Spleen (tissue), 11 donors: Measurements from ENCODE around the gene TTC5. TPM values are rescaled to one million over a fixed set of nuclear protein-coding genes. Genes with fewer than 3 reads are reported as not detected.
A peak's percentile ranks its signal among the peaks of the same experiment; 100 is the strongest.
"Not testable (repeated sequence)": the region's sequence is repeated elsewhere in the genome, so short reads cannot be mapped to it uniquely, and the experiment has no call there.

Experiments used
- DNase-seq: peaks from one replicate; pipeline ENCODE4 v3.0.0-alpha.2; 2020
- H3K27ac ChIP-seq, 8 donors: fragments of 200-600 bp; sonication (generic) in 7 of 8; 1 replicate in 4 of 8; 2 replicates in 4 of 8; pipeline versions ENCODE4 v1.5.0 to v1.8.0; 2016 to 2021; ENCODE audit warnings: inconsistent platforms in 4 of 8, mild to moderate bottlenecking in 4 of 8, moderate library complexity in 1 of 8
- H3K27me3 ChIP-seq, 7 donors: fragments of 200-600 bp; sonication (generic) in 6 of 7; replicated peaks in 1 of 7; 1 replicate in 4 of 7; 2 replicates in 3 of 7; pipeline versions ENCODE4 v1.5.0 to v1.8.0; 2016 to 2021; ENCODE audit warnings: inconsistent platforms in 3 of 7, mild to moderate bottlenecking in 1 of 7
- H3K36me3 ChIP-seq, 6 donors: fragments of 200-600 bp; sonication (generic) in 5 of 6; 1 replicate in 4 of 6; 2 replicates in 2 of 6; pipeline versions ENCODE4 v1.5.0 to v1.8.0; 2016 to 2021; ENCODE audit warnings: inconsistent platforms in 2 of 6
- H3K4me1 ChIP-seq, 6 donors: fragments of 200-600 bp; sonication (generic) in 5 of 6; 1 replicate in 3 of 6; 2 replicates in 3 of 6; pipeline versions ENCODE4 v1.5.0 to v1.8.0; 2016 to 2021; ENCODE audit warnings: inconsistent platforms in 3 of 6
- H3K4me3 ChIP-seq, 8 donors: fragments of 200-600 bp; sonication (generic) in 7 of 8; 1 replicate in 4 of 8; 2 replicates in 4 of 8; pipeline versions ENCODE4 v1.5.0 to v1.8.0; 2016 to 2021; ENCODE audit warnings: inconsistent platforms in 4 of 8, mild to moderate bottlenecking in 4 of 8, moderate library complexity in 2 of 8
- H3K9me3 ChIP-seq, 8 donors: fragments of 200-600 bp; sonication (generic) in 7 of 8; 1 replicate in 4 of 8; 2 replicates in 4 of 8; pipeline versions ENCODE4 v1.5.0 to v1.8.0; 2016 to 2021; ENCODE audit warnings: inconsistent platforms in 4 of 8
- CTCF ChIP-seq, 11 experiments: fragments of 200-600 bp in 7 of 11; fragments of 450-650 bp in 4 of 11; sonication (generic) in 4 of 11; IDR thresholded peaks in 8 of 11; conservative IDR thresholded peaks in 3 of 11; 1 replicate in 7 of 11; 2 replicates in 4 of 11; pipeline versions ENCODE4 v1.4.0 to v1.8.0; 2016 to 2021; ENCODE audit warnings: antibody characterized with exemption in 11 of 11, inconsistent platforms in 4 of 11, mild to moderate bottlenecking in 1 of 11
- POLR2A ChIP-seq, 3 donors: fragments of 450-650 bp; IDR thresholded peaks; one replicate each; pipeline ENCODE4 v1.5.1; 2017; ENCODE audit warnings: antibody characterized with exemption in 3 of 3, mild to moderate bottlenecking in 1 of 3
- POLR2AphosphoS5 ChIP-seq, 3 donors: sonication (generic); formaldehyde crosslinking; IDR thresholded peaks; one replicate each; pipeline ENCODE4 v1.5.1; 2017; ENCODE audit warnings: antibody characterized with exemption in 3 of 3
- WGBS, 5 donors: extraction: QIAGEN DNeasy Blood & Tissue Kit in 3 of 5; methylation state at CpG; one replicate each; pipeline versions ENCODE4 v1.1.5 to v1.1.7; 2013 to 2018; 5-methylcytosine and 5-hydroxymethylcytosine counted together
- intact Hi-C: fragments of 100-400 bp; cut with DNase I; formaldehyde crosslinking; loops from one replicate; pipeline ENCODE4 v1.15.0; 2023; ENCODE audit warnings: low total_unique reads
- polyA plus RNA-seq, 3 donors: library from polyadenylated mRNA; stranded (reverse); fragments of 200-250 nt; gene quantifications; one replicate each; pipeline ENCODE4 v1.2.1, GENCODE V29; 2013
- total RNA-seq, 7 donors: library from RNA; depleted of rRNA in 3 of 7; stranded (reverse); fragments of >200 nt in 3 of 7; fragmentation: NEBNext Ultra II Directional in 4 of 7; extraction: Animal tissue kit (Norgen Biotek cat#: 25700) in 4 of 7; gene quantifications; one replicate each; pipeline versions ENCODE4 v1.1.0 to v1.2.1, GENCODE V29; 2016 to 2021
- donor health status: healthy with polysubstance abuse.
- donor health status: DM: no; HTN: no; CAD: no; lungs with moderate emphysema.
- donor health status: DM: no; HTN: no; CAD: no.
- donor health status: Bipolar disorder and iron deficiency.
- donor health status: healthy.
- donor health status: DM: no; HTN: no; CAD: no.
- donor health status: DM: yes; HTN: yes; CAD: no.

TTC5 gene
- total and polyA plus RNA-seq, 10 donors: 5.9 to 21.9 (median 18.4) TPM

- intact Hi-C loops: loop anchor here (10.0 kb wide), 1 partner anchor 62 kb away; no protein-coding TSS in a partner anchor
- WGBS, 5 donors: 0 to 1% (median 1%) methylated on average over 36 to 50 of the region's 50 CpGs
- H3K27ac ChIP-seq: peak within 1 kb of the TSS; percentile 64 to 96 (median 90)
- H3K27me3 ChIP-seq: no peaks in the 10 kb centered on the region
- TF ChIP-seq CTCF (IDR thresholded peaks at IDR 0.05 in 8 of 11, conservative IDR thresholded peaks at IDR 0.05 in 3 of 11) (peak in 2 of 11 experiments; percentile 14 to 24), POLR2A (IDR thresholded peaks at IDR 0.05) (peak in 2 of 3 donors; percentile 68 to 88), POLR2AphosphoS5 (IDR thresholded peaks at IDR 0.05) (peak; percentile 96 to 100 (median 96))
- H3K36me3 ChIP-seq: peaks cover 0 to 34% (median 18%) of the 10 kb centered on the region in 6 donors
- peak; percentile 97 for DNase-seq
- peak within 1 kb of the TSS; percentile 56 to 90 (median 63) for H3K4me3 ChIP-seq
- H3K9me3 ChIP-seq: no peaks in the 10 kb centered on the region
- peaks cover 0 to 29% (median 23%) of the 10 kb centered on the region in 6 donors for H3K4me1 ChIP-seq
Measured at GRCh38 chr14:20343092-20343861, 37.5 kb upstream of the TTC5 start, which contains the start of gene PARP2. Gene PARP2 (plus strand): TSS chr14:20343635. CDS start chr14:20343642, 7 bp downstream.

- peaks cover 0 to 19% (median 12%) of the 10 kb centered on the region in 6 donors for H3K36me3 ChIP-seq
- TF ChIP-seq POLR2A (IDR thresholded peaks at IDR 0.05) (no peak), CTCF (IDR thresholded peaks at IDR 0.05 in 8 of 11, conservative IDR thresholded peaks at IDR 0.05 in 3 of 11) (no peak), POLR2AphosphoS5 (IDR thresholded peaks at IDR 0.05) (no peak)
- H3K4me3 ChIP-seq: peak overlapping the region in 4 of 8 donors; percentile 57 to 90 (median 70)
- H3K27me3 ChIP-seq: no peaks in the 10 kb centered on the region
- peak overlapping the region; percentile 64 to 96 (median 90) for H3K27ac ChIP-seq
- intact Hi-C loops: loop anchor here (10.0 kb wide), 1 partner anchor 63 kb away; no protein-coding TSS in a partner anchor
- WGBS, 5 donors: 49 to 60% (median 53%) methylated on average over 2 of the region's 2 CpGs
- H3K4me1 ChIP-seq: peaks cover 0 to 29% (median 23%) of the 10 kb centered on the region in 6 donors
- H3K9me3 ChIP-seq: no peaks in the 10 kb centered on the region
- DNase-seq: no peak
Measured at GRCh38 chr14:20341646-20342045, 35.9 kb upstream of the TTC5 start.

- intact Hi-C loops: loop anchor here (10.0 kb wide), 1 partner anchor 64 kb away; no protein-coding TSS in a partner anchor
Measured at GRCh38 chr14:20341032-20341431, 35.3 kb upstream of the TTC5 start.

GRCh38 chr14:20334017-20334416 lies 28.3 kb upstream of the TTC5 start:
- DNase-seq: no peak
- H3K9me3 ChIP-seq: no peaks in the 10 kb centered on the region
- WGBS, 5 donors: 77 to 83% (median 80%) methylated on average over 7 of the region's 7 CpGs
- peak overlapping the region in 4 of 8 donors; percentile 83 to 85 (median 84) for H3K27ac ChIP-seq
- intact Hi-C loops: no loop called here
- TF ChIP-seq POLR2A (IDR thresholded peaks at IDR 0.05): no peak
- TF ChIP-seq CTCF (IDR thresholded peaks at IDR 0.05 in 8 of 11, conservative IDR thresholded peaks at IDR 0.05 in 3 of 11): no peak
- no peak for TF ChIP-seq POLR2AphosphoS5 (IDR thresholded peaks at IDR 0.05)
- peaks cover 8 to 44% (median 28%) of the 10 kb centered on the region in 6 donors for H3K4me1 ChIP-seq
- H3K27me3 ChIP-seq: no peaks in the 10 kb centered on the region
- peaks cover 0 to 6% (median 0%) of the 10 kb centered on the region in 6 donors for H3K36me3 ChIP-seq
- no peak overlapping the region for H3K4me3 ChIP-seq

More at GRCh38 chr14:20341032-20341431, 35.3 kb upstream of the TTC5 start:
- Histone ChIP-seq H3K36me3 (peaks cover 0 to 13% (median 6%) of the 10 kb centered on the region in 6 donors), H3K4me1 (peaks cover 0 to 29% (median 23%) of the 10 kb centered on the region in 6 donors)
- not testable (repeated sequence) for H3K9me3 ChIP-seq, H3K27me3 ChIP-seq, H3K27ac ChIP-seq, H3K4me3 ChIP-seq, DNase-seq
- 89 to 96% (median 95%) methylated on average over 4 of the region's 4 CpGs for WGBS, 5 donors
